Activated CD4-positive, alpha-beta T cell treated with anti-CD3 and anti-CD28 coated beads, Interleukin-2, Interleukin-4, amounts not matched to agents 100 ng/mL and 50 ng/mL, durations not matched to agents 16 hours and 8 hours (primary cell): ENCODE results near the gene POLE4.

Experiments used
- DNase-seq: peaks from one replicate; pipeline ENCODE4 v3.0.0-alpha.2; 2020; ENCODE audit warnings: low spot score

POLE4 gene

DNA sequence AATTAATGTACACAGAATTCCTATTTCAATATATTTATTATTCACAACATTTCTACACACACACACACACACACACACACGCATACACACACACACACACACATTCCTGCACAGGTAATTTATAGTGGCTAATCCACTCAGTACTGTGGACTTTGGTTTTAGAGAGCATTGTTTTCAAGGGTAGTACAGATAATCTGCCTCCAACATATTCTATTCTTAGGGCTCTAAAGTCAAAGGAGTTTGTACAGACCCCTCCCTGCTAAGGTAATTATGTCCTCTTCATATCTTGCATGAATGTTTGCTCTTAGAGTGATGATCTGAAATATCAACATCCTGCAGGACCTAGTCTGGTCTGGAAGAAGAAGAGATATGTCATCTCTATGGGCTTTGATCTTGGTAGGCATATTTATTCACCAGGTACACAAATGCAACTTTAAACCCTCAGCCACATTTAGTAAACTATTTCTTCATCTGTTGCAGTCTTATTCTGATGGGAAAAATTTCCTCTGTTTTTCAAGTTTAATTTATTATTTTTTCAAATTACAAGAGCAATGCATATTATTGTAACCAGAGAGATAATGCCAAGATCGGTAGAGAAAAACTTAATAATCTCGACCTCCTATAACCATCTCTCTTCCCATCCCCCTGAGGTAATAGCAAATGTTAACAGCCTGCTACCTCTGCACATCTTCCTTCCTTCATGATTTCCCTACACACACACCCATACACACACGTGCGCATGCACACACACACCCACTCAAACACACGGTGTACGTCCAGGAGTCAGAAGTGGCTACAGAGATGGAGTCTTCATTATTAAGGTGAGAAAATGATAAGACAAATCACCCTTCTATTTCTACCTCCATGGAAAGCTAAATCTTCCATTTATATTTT is 18.3 kb upstream of the POLE4 start:
- DNase-seq, result no peak

DNA sequence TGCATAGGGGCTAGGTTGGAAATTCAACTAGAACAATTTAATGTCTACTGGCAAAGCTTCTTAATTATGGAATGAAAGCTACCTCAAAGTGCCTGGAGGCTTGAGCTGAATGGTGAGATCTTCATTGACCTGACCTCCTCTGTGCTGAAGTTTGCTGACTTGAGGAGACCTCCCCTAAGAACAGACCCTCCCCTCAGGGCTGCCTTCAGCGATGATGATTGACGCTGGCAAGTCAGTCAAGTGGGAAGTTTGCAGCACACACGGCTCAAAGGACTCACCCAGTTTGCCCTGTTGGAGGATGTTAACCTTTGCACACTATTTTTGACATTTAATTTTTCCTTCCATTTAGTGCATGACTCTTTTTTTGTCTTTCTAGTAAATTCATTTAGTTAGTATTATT is 17.2 kb upstream of the POLE4 start:
- no peak for DNase-seq

DNA sequence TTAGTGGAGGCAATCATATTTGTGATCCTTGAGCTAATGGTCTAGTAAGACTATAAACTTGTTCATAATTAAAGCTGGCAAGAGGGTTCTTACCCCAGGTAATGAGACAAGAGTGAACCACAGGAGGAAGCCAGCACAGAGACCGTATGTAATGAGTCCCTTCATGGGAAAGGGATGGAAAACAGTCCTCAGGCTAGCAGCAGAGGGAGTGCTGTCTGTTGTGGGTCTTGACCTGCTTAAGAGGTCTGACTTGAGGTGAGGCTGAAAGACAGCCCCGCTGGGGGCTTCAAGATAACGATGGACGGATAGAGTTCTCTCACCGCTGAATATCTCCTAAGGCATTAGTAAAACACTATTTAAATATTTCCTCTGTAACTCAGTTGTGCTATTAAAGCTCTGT is 16.2 kb upstream of the POLE4 start:
- no peak for DNase-seq

GRCh38 chr2:74944987-74945787 is 13.3 kb upstream of the POLE4 start:
- peak; percentile 54 for DNase-seq

- DNase-seq, result no peak
These were observed 12.6 kb upstream of the POLE4 start for GRCh38 chr2:74945788-74946331.

DNA sequence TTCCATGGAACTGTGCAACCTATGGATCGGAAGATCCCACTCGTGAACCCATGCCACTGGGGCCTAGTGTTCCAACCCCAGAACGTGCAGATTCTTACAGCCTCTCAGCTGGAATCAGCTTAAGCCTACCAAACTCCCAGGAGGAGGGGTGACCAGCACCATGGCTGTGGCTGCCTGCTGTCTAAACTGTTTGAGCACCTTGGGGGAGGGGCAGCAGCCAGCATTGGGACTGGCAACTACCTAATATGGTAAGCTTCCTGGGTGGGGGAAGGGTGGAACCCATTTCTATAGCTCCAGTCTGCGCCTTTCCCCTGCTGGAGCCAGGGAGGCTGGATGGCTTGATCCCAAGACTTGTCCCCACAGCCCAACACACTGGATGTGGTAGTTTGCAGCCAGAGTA is 10.7 kb upstream of the POLE4 start:
- DNase-seq, result no peak

DNA sequence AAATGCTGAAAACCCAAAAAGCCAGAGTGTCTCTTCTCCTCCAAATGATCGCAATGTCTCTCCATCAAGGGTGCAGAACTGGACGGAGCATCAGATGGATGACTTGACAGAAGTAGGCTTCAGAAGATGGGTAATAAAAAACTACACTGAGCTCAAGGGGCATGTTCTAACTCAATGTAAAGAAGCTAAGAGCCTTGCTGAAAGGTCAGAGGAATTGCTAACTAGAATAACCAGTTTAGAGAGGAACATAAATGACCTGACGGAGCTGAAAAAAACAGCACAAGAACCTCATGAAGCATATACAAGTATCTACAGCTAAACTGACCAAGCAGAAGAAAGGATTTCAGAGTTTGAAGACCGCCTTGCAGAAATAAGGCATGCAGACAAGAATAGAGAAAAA is 9.7 kb upstream of the POLE4 start:
- DNase-seq, result no peak

DNA sequence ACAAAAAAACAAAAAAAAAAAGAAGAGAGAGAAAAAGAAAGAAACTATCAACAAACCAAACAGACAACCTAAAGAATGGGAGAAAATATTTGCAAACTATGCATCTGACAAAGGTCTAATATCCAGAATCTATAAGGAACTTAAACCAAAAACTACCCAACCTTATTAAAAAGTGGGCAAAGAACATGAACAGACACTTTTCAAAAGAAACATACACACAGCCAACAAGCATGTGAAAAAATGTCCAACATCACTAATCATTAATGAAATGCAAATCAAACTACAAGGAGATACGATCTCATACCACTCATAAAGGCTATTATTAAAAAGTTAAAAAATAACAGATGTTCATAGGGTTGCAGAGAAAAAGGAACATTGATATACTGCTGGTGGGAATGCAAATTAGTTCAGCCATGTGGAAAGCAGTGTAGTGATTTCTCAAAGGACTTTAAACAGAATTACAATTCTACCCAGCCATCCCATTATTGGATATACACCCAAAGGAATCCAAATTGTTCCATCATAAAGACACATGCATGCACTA is 7.2 kb upstream of the POLE4 start:
- DNase-seq, result no peak

- no peak for DNase-seq
These were observed 5.9 kb upstream of the POLE4 start for GRCh38 chr2:74952575-74952974.

GRCh38 chr2:74953796-74954499 is 4.5 kb upstream of the POLE4 start:
- DNase-seq, result peak; percentile 25

- no peak for DNase-seq
These were observed 4.0 kb upstream of the POLE4 start for GRCh38 chr2:74954500-74954874.

DNA sequence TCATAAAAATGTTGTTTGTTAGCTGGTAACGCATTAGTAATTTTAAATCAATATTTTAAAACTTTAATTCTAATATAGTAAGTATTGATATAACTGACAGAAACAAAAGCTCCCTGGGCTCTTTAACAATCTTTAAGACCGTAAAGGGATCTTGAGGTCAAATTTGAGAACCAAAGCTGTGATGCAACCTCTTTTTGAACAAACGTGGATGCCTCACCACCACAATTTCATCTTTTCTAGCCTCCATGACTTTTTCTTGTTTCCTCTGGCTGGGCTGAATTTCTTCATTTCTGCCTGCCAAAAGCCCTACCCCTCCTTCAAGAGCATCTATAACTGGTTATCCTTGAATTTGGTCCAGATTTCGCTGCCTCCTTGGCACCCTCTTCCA is 563 bp upstream of the POLE4 start:
- DNase-seq, result no peak

DNA sequence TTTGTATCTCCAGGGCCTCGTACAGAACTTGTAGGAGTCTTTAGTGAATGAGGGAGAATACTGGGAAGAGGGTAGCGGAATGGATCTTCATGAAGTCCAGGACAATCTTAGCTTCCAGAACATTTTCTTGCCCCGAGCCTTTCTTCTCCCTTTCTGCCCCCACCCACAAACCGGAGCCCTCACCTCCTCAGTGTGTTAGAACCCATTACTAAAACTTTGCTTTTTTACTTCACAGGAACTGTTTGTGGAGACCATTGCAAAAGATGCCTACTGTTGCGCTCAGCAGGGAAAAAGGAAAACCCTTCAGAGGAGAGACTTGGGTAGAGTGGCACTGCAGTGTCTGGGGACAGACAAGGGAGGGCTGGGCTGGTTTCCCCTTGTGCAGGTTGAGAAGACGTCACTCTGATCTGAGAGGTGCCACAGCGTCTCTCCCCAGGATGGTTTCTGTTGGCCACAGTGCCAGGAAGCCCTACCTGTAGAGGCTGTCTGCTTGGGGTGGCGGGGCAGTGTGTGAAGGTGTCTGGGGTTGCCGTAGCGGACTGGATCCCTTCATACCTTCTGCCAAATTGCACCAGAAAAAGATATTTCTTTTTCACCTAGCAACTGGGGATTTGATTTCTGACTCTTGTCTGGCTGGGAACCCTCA is 786 bp downstream of the POLE4 start:
- no peak for DNase-seq

GRCh38 chr2:74966887-74967286 is 8.4 kb downstream of the POLE4 start:
- no peak for DNase-seq

DNA sequence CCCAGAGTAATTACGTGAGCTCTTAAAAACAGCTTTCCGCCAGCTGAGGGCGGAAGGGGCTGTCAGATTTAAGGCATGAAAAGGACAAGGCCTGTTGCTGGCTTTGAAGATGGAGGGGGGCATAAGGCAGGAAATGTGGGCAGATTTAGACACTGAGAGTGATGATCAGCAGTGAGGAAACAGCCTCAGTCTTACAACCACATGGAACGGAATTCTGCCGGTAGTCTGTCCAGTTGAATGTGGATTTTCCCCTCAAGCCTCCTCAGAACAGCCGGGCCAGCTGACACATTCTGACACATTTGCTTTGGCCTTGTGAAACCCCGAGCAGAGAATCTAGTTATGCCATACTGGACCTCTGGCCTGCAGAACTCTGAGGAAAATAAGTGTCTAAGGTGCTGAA is 16.6 kb downstream of the POLE4 start:
- DNase-seq, result no peak

- no peak for DNase-seq
These were observed 21.4 kb downstream of the POLE4 start for GRCh38 chr2:74979844-74980243.

GRCh38 chr2:74982577-74982976 is 24.1 kb downstream of the POLE4 start:
- no peak for DNase-seq

DNA sequence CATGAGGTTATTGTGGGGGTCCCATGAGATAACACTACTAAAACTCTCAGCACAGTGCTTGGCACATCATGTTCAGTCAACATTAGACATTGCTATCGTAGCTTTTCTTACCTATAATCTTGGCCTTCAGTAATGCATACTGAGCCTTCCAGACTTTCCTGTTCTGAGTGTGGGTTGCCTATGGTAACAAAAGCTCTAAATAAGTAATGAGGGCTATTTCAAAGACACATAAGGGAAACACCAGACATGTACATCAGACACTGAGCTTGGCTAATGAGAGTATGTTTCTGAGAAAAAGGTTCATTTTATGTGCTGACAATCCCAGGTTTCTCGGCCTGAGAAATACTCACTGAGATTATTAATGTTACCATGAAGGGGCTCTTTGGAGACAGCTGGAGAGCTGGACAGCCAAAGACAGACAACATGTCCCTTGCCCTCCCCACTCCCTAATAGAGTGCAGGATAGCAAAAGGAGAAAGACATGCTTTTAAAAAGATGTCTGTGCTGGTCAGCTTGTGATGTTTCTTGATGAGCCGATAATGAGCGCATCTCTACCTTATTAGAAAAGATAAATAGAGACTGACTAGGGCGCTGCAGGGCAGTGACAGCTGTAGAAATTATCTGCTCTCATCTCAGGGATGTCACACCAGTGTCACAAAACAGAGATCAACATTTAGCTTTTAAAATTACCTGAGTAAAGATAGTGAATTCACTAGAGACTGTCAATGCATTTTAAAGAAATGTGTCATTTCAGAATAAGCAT is 25.4 kb downstream of the POLE4 start:
- DNase-seq, result no peak

DNA sequence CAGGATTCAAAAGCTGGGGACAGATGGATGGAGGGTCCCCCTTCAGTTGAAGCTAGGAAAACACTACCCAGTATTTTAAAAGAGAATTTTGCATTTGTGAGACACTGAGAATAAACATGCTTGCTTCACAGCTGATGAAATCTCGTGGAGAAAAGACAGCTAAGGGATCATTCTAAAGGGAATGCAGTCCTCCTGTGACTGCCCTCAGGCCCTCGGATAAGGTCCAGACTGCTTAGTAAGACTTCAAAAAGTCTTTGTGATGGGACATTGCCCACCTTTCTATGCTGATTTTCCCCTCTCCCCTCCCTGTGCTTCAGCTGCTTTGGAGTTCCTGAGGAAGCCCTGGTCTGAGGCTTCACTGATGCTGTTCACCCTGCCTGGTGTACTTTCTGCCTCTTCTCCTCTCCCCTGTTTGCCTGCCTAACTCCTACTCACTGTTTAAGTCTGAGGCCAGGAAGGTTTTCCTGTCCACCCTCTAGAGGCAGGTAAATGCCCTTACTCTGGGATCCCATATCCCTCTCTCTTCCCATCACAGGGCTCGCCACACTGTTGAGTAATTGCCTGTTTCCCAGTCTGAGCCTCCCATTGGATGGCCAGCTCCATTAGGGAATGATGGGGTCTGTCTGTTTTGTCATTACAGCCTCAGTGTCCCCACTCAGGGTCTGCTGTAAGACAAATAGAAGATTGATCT is 26.6 kb downstream of the POLE4 start:
- no peak for DNase-seq

DNA sequence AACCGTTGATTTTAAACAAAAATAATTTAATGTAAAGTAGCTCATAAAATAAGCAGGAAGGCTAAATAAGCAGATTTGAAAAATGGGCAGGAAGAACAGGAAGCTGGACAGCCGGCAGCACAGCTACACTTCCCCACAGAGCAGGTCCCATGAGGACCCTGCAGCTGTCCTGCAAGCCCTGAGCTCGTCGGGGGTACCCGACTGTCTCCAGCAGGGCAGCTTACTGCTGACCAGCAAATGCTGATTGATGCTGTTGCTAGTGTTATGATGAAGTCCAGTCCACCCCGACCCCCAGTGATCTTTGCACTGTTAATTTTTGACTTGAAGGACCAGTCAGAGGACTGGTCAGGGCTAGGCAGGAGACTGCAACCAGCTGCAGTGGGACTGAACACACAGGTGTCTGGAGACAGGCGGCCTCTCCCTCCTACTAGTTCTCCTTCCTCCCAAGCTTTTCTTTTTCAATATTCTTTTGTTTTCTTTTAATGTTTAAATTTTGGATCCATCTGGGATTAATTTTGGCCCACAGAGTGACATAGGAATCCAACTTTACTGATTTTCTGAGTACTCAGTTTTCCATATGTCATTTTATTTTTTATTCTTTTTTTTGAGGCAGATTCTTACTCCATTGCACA is 27.7 kb downstream of the POLE4 start:
- DNase-seq, result no peak
